ENCODE data around the gene ISM2. TPM values are rescaled to one million over a fixed set of nuclear protein-coding genes. Genes with fewer than 3 reads are reported as not detected.

Gene ISM2
- total RNA-seq, 1 experiment from 2014 or later, result not detected

DNA sequence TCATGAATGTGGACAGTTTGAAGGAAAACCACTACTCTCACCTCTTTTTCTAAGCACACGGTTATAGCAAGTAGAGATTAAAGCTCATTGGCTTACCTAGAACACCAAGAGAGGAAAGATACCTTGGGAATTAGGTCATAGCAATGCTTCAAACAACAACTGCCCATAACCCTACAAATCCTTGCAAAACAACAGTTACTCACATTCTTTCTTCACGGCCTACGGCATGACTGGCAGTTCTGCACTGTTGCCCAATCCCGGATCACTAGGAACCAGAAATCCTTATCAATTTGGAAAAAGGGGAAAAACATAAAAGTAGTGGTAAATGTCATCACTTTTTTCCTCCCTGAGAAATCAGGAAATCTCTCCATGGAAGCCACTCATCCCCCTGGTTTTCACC is 9.6 kb upstream of the ISM2 start:
- no peak for DNase-seq (ENCODE audit: low read depth)

DNA sequence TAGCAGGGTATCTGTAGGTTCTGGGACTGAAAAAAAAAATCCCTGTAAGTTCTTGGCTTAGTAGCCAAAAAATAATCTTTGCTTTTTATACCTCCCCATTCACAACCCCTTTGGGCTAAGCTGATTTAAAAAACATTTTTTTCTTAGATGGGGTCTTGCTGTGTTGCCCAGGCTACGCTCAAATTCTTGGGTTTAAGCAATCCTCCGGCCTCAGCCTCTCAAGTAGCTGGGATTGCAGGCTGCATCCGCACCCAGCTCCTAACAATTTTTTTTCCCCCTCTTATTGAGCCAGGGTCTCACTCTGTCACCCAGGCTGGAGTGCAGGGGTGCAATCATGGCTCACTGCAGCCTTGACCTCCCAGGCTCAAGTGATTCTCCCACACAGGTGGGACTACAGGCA is 9.1 kb upstream of the ISM2 start:
- DNase-seq (ENCODE audit: low read depth), result no peak

- no peak for DNase-seq (ENCODE audit: low read depth)
Measured at GRCh38 chr14:77505031-77505430, 6.4 kb upstream of the ISM2 start.

- no peak for DNase-seq (ENCODE audit: low read depth)
Measured at GRCh38 chr14:77503138-77503537, 4.5 kb upstream of the ISM2 start.

GRCh38 chr14:77502109-77502782 is 3.6 kb upstream of the ISM2 start:
- no peak for DNase-seq (ENCODE audit: low read depth)

GRCh38 chr14:77498984-77499527 is 440 bp upstream of the ISM2 start:
- DNase-seq (ENCODE audit: low read depth), result no peak

GRCh38 chr14:77495334-77495733 is 3.3 kb downstream of the ISM2 start:
- no peak for DNase-seq (ENCODE audit: low read depth)

DNA sequence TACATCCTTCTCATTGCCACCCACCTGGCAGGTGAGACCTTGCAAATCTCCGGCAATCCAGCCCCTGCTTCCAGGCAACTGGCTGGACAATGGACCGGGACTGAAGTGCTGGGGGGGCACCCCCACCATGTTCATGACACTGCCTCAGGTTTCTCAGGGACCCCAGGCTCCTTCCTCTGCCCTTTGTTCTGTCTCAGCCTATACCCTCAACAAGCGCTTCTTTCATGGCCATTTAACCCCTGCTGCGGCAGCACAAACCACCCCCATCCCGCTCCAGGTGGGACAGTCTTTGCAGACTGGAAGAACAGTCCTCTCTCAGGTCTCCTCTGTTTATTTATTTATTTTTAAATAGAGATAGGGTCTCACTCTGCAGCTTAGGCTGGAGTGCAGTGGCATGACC is 7.6 kb downstream of the ISM2 start:
- no peak for DNase-seq (ENCODE audit: low read depth)

GRCh38 chr14:77490347-77490986 is 8.1 kb downstream of the ISM2 start:
- no peak for DNase-seq (ENCODE audit: low read depth)

GRCh38 chr14:77489041-77489440 is 9.6 kb downstream of the ISM2 start:
- DNase-seq (ENCODE audit: low read depth), result no peak

GRCh38 chr14:77488558-77488957 is 10.1 kb downstream of the ISM2 start:
- DNase-seq (ENCODE audit: low read depth), result no peak

DNA sequence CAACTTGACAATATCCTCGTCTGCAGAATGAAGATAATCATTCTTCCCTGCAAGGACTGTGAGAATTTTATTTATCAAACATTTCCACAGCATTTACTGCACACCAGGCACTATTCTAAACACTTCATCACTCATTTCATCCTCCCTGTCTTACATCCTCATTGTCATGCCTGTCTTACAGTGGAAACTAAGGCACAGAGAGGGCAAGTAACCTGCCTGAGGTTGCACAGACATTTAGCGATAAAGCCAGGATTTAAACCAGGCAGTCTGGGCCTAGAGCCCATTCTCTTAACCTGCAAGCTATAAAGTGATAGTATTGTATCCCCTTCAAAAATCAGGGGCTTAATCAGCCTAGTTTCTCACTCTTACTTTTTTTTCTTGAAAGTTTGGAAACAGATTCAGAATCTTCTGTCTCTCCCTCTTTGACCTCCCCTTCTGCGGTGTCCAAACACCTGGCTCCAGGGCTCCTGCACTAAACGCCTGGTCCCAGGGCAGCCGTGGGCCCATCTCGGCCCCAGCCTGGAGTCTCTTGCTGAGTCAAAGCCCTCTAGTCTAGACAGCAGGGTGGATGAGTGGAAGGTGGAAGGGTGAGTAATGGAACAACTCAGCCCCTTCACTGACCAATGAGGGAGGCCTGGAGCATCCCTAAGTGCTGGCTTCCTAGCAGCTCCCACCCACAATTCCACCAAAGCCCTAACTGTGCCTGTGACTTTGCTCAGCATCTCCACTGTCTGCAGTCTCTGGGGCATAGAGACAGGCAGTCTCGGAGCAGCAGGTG is 12.5 kb downstream of the ISM2 start:
- DNase-seq (ENCODE audit: low read depth), result peak; percentile 86

GRCh38 chr14:77485256-77485655 is 13.4 kb downstream of the ISM2 start:
- peak; percentile 22 for DNase-seq (ENCODE audit: low read depth)

DNA sequence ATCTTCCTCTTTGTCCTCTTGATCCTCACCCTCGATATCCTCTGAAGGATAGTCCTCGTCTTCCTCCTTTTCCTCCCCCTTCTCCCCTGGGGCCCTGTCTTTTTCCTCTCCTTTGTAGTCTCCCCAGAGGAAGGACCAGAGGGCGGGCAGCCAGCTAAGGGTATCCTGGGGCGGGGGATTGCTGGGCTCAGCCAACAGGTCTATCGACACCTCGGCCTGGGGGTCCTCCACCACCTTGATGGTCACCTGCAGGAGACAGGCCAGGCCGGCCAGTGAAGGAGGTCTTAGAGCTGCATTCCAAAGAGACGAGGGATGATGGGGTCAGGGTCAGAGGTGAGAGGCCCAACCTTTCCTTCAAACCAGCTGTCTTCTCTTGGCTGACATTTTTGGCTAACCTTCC is 16.2 kb downstream of the ISM2 start:
- no peak for DNase-seq (ENCODE audit: low read depth)

GRCh38 chr14:77478796-77479195 is 19.8 kb downstream of the ISM2 start:
- no peak for DNase-seq (ENCODE audit: low read depth)

DNA sequence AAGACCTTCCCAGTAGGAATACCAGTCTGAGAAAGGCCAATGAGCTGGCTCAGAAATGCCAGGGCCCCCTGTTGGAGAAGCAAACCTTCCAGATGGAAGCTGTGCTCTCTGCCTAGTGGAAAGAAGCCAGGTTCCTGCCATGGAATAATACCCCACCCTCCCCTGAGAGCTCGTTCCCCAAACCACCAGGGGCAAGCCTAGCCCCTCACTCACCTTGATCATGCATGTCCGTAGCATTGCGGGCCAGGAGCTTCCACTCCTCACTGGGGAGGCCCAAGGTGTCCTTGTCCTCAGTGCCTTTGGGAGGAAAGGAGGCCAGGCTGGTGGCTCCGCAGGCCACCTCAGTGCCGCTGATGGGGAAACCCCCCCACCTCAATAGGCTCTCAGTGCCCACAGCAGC is 20.6 kb downstream of the ISM2 start:
- DNase-seq (ENCODE audit: low read depth), result no peak

DNA sequence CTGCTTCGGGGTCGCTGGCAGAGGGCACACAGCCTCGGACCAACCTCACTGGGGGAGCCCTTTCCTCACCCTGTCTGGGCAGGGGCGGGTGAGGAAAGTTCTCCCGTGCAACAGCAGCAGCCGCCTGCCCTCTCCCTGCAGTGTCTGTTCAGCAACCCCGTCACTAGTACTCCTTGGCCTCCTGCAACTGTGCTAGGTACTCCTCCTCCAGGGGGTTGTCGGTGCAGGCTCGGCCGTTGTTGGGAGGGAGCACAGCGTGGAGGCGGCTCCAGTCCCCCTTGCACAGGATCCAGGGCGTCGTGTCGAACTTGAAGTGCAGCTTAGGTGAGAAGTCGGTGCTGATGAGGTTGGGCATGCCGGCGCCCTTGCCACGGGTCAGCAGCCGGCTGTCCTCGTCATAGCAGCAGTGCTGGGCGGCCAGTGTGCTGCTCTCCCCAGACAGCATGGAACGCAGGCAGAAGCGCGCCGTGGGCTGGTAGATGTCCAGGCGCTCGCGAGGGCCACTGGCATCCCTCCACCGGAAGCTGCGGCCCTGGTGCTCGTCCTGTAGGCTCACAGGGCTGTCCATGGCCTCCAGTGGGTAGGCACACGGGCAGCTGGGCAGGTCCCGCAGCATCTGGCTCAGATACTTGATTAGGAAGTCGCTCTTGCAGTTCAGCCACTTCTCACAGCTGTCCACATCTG is 23.0 kb downstream of the ISM2 start:
- no peak for DNase-seq (ENCODE audit: low read depth)

GRCh38 chr14:77474479-77475177 is 24.0 kb downstream of the ISM2 start:
- no peak for DNase-seq (ENCODE audit: low read depth)

GRCh38 chr14:77473921-77474320 is 24.7 kb downstream of the ISM2 start:
- DNase-seq (ENCODE audit: low read depth), result no peak

GRCh38 chr14:77470224-77470870 is 28.3 kb downstream of the ISM2 start:
- no peak for DNase-seq (ENCODE audit: low read depth)

DNA sequence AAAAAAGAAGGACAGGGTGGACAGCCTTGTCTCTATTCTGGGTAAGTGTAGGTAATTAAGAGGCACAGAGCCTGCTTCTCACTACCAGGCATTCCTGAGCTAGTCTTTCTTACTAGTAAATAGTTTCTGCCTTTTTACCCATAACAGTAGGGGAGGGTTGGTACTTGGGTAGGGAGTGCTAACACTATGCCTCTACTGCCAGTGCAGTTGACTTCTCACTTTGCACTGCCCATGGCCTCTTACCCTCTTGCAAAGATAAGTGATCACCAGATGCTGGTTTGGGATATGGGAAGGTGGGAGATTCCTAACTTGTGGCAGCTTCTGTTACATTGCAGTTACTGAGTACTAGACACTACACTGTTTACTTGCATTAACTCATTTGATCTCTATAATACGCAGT is 29.1 kb downstream of the ISM2 start:
- DNase-seq (ENCODE audit: low read depth), result no peak
